Measurements from ENCODE around the gene SMS.

GRCh38 chrX:22033818-22034217 is 93.3 kb downstream of the SMS start:
- no peak for TF ChIP-seq CTCF (IDR thresholded peaks at IDR 0.05)
- TF ChIP-seq EZH2 (IDR thresholded peaks at IDR 0.05; ENCODE audit: borderline replicate concordance, insufficient read depth, low read depth, low read length, poor library complexity, severe bottlenecking), result no peak

Measured in B cell (primary cell).